ENCODE measurements around the gene ZDHHC15. TPM values are rescaled to one million over a fixed set of nuclear protein-coding genes. Genes with fewer than 3 reads are reported as not detected.
A peak's percentile ranks its signal among the peaks of the same experiment; 100 is the strongest.
"Not testable (repeated sequence)": the region's sequence is repeated elsewhere in the genome, so short reads cannot be mapped to it uniquely, and the experiment has no call there.

The ZDHHC15 gene
- total RNA-seq: 14.3 TPM

- FAIRE-seq: no peak
These were observed at the start of gene ZDHHC15 for GRCh38 chrX:75522565-75523431. TSS of gene ZDHHC15 (minus strand) at chrX:75523037. CDS start at chrX:75523024, 13 bp downstream.

DNA sequence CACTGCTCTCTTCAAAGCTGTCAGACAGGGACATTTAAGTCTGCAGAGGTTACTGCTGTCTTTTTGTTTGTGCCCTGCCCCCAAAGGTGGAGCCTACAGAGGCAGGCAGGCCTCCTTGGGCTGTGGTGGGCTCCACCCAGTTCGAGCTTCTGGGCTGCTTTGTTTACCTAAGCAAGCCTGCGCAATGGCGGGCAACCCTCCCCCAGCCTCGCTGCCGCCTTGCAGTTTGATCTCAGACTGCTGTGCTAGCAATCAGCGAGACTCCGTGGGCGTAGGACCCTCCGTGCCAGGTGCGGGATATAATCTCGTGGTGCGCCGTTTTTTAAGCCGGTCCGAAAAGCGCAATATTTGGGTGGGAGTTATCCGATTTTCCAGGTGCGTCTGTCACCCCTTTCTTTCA lies 37.7 kb upstream of the ZDHHC15 start:
- not testable (repeated sequence) for FAIRE-seq; DNase-seq (ENCODE audit: low spot score in 2 of 2)

More at GRCh38 chrX:75522565-75523431, at the start of gene ZDHHC15:
- DNase-seq (ENCODE audit: low spot score in 2 of 2): peak in 1 of 2 donors; percentile 22

- no peak for FAIRE-seq
- DNase-seq (ENCODE audit: low spot score in 2 of 2): no peak
These were observed 24.9 kb upstream of the ZDHHC15 start for GRCh38 chrX:75547783-75548182.

DNA sequence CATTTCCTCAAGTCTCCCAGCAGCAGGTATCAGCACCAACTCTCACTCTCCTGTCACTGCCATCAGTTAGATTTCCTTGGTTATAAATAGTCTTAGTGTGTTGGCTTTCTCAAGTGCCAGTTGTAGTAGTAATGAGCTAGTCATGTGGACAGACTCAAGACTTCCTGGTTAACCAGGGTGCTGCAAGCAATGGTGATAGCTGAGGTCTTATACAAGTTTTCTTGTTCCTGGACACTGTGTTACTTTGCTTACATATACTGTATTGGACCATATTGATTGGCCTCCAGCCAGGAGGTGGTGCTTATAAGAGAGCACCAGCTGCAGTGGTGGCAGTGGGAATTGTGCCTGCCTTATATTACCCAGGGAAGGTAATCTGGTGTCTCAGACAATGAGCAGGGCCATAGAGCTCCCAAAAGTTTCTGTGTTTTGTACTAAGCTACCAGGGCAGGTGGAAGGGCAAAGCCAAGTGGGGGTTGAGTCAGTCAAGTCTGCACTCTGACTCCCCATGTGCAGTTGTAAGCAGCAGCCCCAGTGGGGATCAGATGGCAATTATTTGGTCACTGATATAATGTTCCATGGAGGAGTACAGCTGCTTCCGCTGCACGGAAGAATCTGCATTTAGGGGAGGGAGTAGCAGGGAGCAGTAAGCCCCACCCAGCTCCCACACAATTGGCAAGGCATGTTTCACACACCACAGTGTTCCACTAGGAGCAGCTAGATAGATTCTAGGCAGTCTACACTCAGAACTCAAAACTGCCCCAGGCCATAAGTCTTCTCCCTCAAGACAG lies 24.1 kb upstream of the ZDHHC15 start:
- FAIRE-seq (no peak), DNase-seq (ENCODE audit: low spot score in 2 of 2) (no peak)

DNA sequence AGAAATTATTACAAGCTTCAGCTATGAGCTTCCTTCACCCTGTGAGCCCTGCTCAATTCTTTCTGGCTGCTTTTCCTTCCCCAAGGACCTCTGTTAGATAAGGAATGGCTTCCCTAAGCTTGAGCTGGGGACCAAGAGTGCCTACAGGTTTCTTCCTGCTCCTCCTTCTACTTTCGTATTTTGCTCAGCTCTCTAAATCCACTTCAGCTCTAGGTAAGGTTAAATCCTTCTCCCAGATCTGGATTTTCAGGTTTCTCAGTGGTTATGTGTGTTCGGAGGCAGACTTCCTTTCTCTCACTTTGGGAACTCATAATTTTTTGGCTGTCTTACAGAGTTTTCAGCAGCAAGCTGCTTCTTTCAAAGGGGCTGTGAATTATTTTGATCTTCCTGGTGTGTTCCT lies 21.9 kb upstream of the ZDHHC15 start:
- FAIRE-seq (no peak), DNase-seq (ENCODE audit: low spot score in 2 of 2) (no peak)

DNA sequence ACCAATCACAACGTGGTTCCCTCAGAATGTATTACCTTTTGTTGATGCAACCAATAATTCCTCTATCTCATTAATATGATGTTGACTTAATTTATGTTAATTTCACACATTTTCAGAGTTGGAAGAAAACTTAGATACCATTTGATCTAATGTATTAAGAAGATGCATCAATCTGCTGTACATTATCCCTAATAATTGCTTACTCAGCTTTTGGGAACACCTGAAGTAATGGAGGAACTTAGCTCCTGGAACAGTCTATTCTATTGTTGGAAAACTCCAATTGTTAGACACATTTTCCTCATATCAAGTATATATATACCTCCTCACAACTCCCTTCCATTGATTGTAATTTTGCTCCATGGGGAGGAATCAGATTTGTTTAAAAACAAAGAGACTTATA lies 38.9 kb downstream of the ZDHHC15 start:
- DNase-seq (ENCODE audit: low spot score in 2 of 2) (no peak), FAIRE-seq (no peak)

DNA sequence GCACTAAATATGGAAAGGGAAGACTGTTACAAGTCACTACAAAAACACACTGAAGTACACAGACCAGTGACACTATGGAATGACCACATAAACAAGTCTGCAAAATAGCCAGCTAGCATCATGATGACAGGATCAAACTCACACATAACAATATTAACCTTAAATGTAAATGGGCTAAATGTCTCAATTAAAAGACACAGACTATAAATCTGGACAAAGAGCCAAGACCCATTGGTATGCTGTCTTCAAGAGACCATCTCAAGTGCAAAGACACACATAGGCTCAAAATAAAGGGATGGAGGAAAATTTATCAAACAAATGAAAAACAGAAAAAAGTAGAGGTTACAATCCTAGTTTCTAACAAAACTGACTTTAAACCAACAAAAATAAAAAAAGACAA lies 61.1 kb downstream of the ZDHHC15 start:
- not testable (repeated sequence) for FAIRE-seq; DNase-seq (ENCODE audit: low spot score in 2 of 2)

- FAIRE-seq (no peak), DNase-seq (ENCODE audit: low spot score in 2 of 2) (no peak)
These were observed 101.1 kb downstream of the ZDHHC15 start for GRCh38 chrX:75421688-75422230.

GRCh38 chrX:75407153-75407552 lies 115.7 kb downstream of the ZDHHC15 start:
- DNase-seq (ENCODE audit: low spot score in 2 of 2); FAIRE-seq: not testable (repeated sequence)

DNA sequence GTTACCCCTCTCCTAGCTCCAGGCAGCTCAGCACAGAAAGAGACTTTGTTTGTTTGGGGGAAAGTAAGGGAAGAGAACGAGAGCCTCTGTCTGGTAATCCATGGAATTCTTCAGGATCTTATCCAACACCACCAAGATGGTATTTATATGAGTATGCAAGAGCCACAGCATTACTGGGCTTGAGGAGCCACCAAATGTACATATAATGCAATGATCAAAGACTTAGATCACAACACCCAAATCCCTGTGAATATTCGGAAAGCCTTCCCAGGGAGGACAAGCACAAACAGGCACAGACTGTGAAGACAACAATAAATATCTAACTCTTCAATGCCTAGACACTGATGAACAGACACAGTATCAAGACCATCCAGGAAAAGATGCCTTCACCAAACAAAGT lies 132.4 kb downstream of the ZDHHC15 start:
- FAIRE-seq: no peak
- DNase-seq (ENCODE audit: low spot score in 2 of 2): no peak

DNA sequence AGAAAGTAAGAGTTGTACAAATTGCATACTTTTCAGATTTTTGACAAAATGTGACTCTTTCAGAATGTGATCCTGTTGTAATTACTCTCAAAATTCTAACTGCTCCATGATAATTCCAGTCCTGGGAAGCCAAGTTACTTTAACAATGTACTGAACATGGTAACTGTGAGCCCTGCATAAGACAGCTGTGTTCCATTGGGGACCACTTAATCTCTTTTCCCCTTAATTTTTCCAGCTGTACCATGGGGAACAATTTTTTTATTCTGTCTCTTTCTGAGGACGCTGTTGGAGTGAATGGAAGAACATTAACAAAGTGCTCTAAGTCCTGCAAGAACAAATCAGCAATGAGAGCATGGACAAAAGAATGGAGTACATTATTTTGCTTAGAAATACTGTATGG lies 153.1 kb downstream of the ZDHHC15 start:
- FAIRE-seq (no peak), DNase-seq (ENCODE audit: low spot score in 2 of 2) (no peak)

GRCh38 chrX:75366861-75367260 lies 156.0 kb downstream of the ZDHHC15 start:
- DNase-seq (ENCODE audit: low spot score in 2 of 2): no peak
- no peak for FAIRE-seq

DNA sequence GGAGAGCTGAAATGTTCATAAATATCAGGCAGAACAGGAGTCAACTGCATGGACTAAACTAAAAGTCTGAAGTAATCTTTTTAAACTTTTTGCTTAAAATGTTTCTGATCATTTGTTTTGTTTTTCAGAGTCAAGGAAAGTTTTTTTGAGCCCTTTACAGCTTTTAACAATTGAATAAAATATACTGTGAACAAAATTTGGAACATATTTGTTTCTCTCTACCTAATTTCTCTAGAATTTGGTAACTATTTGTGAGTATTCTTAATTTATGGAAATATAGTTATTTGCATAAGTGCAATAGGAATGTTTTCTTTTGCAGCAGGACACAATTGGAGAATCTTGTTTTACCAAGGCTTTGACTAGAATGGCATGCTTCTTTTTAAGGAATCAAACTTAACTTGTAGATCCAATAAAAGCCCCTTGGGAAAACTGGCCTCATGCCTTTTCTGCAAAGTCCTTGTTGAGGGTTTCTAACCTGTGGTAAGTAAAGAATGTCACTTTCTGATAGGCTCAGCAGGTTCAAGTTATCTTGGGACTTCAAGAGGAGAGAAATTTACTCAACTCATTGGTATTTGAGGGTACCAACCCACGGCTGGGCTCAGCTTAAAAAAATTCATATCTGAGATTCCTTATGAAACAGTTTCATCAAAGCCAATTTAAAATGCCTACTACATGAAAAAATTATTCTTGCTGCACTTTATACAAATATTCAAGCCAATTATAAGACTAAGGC lies 157.4 kb downstream of the ZDHHC15 start:
- FAIRE-seq: no peak
- no peak for DNase-seq (ENCODE audit: low spot score in 2 of 2)

- DNase-seq (ENCODE audit: low spot score in 2 of 2): no peak
- no peak for FAIRE-seq
These were observed 161.0 kb downstream of the ZDHHC15 start for GRCh38 chrX:75361788-75362187.

DNA sequence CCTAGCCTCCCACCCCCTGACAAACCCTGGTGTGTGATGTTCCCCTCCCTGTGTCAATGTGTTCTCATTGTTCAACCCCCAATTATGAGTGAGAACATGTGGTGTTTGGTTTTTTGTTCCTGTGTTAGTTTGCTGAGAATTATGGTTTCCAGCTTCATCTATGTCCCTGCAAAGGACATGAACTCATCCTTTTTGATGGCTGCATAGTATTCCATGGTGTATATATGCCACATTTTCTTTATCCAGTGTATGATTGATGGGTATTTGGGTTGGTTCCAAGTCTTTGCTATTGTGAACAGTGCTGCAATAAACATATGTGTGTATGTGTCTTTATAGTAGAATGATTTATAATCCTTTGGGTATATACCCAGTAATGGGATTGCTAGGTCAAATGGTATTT lies 174.2 kb downstream of the ZDHHC15 start:
- FAIRE-seq; DNase-seq (ENCODE audit: low spot score in 2 of 2): not testable (repeated sequence)

DNA sequence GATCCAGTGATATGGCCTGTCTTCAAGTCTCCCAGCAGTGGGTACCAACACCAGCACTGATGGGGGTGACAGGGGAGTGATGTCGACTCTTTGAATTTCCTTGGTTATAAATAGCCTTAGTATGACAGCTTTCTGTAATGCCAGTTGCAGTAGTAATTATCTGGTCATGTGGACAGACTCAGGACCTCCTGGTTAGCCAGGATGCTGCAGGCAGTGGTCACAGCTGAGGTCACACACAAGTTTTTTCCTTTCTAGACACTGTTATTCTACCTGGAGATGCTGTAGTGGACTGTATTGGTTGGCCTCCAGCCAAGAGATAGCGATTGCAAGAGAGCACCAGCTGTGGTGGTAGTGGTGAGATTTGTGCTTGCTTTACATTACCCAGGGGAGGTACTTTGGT lies 185.3 kb downstream of the ZDHHC15 start:
- DNase-seq (ENCODE audit: low spot score in 2 of 2) (no peak), FAIRE-seq (no peak)

GRCh38 chrX:75335127-75335458 lies 187.7 kb downstream of the ZDHHC15 start:
- no peak for DNase-seq (ENCODE audit: low spot score in 2 of 2)
- FAIRE-seq: no peak

DNA sequence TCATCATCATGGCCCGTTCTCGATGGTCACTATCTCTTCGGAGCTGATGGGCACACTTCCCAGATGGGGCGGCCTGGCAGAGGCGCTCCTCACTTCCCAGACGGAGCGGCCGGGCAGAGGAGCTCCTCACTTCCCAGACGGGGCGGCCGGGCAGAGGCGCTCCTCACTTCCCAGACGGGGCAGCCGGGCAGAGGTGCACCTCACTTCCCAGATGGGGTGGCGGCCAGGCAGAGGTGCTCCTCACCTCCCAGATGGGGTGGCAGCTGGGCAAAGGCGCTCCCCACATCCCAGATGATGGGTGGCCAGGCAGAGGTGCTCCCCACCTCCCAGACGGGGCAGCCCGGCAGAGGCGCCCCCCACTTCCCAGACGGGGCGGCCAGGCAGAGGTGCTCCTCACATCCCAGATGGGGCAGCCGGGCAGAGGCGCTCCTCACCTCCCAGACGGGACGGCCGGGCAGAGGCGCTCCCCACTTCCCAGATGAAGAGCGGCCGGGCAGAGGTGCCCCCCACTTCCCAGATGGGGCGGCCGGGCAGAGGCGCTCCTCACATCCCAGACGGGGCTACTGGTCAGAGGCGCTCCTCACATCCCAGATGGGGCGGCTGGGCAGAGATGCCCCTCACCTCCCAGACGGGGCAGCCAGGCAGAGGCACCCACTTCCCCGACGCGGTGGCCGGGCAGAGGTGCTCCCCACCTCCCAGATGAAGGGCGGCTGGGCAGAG lies 188.3 kb downstream of the ZDHHC15 start:
- not testable (repeated sequence) for DNase-seq (ENCODE audit: low spot score in 2 of 2); FAIRE-seq

DNA sequence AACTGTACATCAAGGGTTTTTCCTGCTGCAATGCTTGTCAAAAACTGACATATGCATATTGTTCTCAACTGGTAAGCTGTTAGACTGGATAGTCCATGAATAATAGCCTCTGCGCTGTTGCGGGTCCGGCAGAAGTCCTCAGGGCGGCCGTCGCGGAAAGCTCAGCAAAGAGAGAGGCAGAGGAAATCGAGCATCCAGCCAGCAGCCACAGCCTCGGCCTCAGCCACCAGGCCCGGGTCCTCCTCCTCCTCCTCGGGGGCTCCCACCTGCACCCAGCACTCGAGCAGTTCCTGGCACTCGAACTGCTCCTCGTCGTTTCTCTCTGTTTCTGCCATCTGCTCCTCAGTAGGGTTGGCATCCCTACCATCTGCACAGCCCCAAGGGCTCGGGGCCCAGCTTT lies 195.2 kb downstream of the ZDHHC15 start:
- no peak for FAIRE-seq

More for the DNA sequence above, 195.2 kb downstream of the ZDHHC15 start:
- DNase-seq (ENCODE audit: low spot score in 2 of 2): no peak
